Panc1 (cell line): ENCODE measurements around the gene APRT. TPM values are rescaled to one million over a fixed set of nuclear protein-coding genes. Genes with fewer than 3 reads are reported as not detected.
"Not testable (repeated sequence)": the region's sequence is repeated elsewhere in the genome, so short reads cannot be mapped to it uniquely, and the experiment has no call there.

Experiments used
- ATAC-seq: fragments of 200-7000 bp; cut with Tn5 transposase; 2 replicates; pipeline ENCODE4 v1.9.1; 2020; ENCODE audit warnings: mild to moderate bottlenecking, moderate library complexity
- BruUV-seq: library from RNA; stranded (reverse); fragments of 400-500 nt; replicated peaks from 2 replicates; lab custom pipeline; 2021; lab: Mats Ljungman, UMichigan
- CTCF ChIA-PET: fragments of 300-600 bp; sonication (Branson Sonifier 250); formaldehyde crosslinking; loops from one replicate; lab custom pipeline; 2022; ENCODE audit warnings: antibody characterized with exemption; lab: Charles Lee
- POLR2A ChIA-PET: fragments of 300-600 bp; sonication (Branson Sonifier 250); formaldehyde crosslinking; loops from one replicate; lab custom pipeline; 2022; ENCODE audit warnings: antibody characterized with exemption; lab: Charles Lee
- DNase-seq: peaks from one replicate; pipeline ENCODE4 v3.0.0-alpha.2; 2010; ENCODE audit warnings: low read depth, low spot score
- H3K27ac ChIP-seq: 2 replicates; pipeline ENCODE4 v1.5.1; 2011; ENCODE audit warnings: mild to moderate bottlenecking, low read length, inconsistent platforms
- H3K27me3 ChIP-seq: fragments of 200-500 bp; sonication (Bioruptor generic); 2 replicates; pipeline ENCODE4 v1.6.0; 2014; ENCODE audit warnings: low read length, inconsistent platforms; ENCODE audit not compliant: control insufficient read depth, insufficient read depth
- H3K36me3 ChIP-seq: fragments of 200-500 bp; sonication (Bioruptor generic); 2 replicates; pipeline ENCODE4 v1.5.1; 2014; ENCODE audit warnings: inconsistent platforms, mild to moderate bottlenecking, low read length, moderate library complexity; ENCODE audit not compliant: control insufficient read depth, insufficient read depth
- H3K4me1 ChIP-seq: 2 replicates; pipeline ENCODE4 v1.5.1; 2011; ENCODE audit warnings: inconsistent platforms, mild to moderate bottlenecking, low read length, moderate library complexity; ENCODE audit not compliant: control insufficient read depth, insufficient read depth
- H3K4me3 ChIP-seq, 2 experiments: 2 replicates each; pipeline ENCODE4 v1.5.1; 2011 to 2012; ENCODE audit warnings: low read depth in 2 of 2, low read length in 2 of 2, mild to moderate bottlenecking in 2 of 2, inconsistent platforms in 1 of 2, moderate library complexity in 1 of 2
- H3K9me3 ChIP-seq: fragments of 200-500 bp; sonication (Bioruptor generic); 2 replicates; pipeline ENCODE4 v1.5.1; 2014; ENCODE audit warnings: low read depth, mild to moderate bottlenecking, inconsistent platforms, low read length, moderate library complexity; ENCODE audit not compliant: control insufficient read depth, insufficient read depth
- POLR2AphosphoS5 ChIP-seq: IDR thresholded peaks from 2 replicates; pipeline ENCODE4 v1.6.1; 2012; ENCODE audit warnings: mild to moderate bottlenecking, low read depth, low read length, moderate library complexity
- SIN3A ChIP-seq: IDR thresholded peaks from 2 replicates; pipeline ENCODE4 v1.6.1; 2012; ENCODE audit warnings: low read depth, mild to moderate bottlenecking, low read length, moderate library complexity, borderline replicate concordance; ENCODE audit not compliant: insufficient read depth
- TCF7L2 ChIP-seq: IDR thresholded peaks from 2 replicates; pipeline ENCODE4 v1.6.1; 2011; ENCODE audit warnings: mild to moderate bottlenecking, low read depth, low read length, inconsistent platforms
- in situ Hi-C: cut with HindIII; loops from 2 replicates; pipeline ENCODE4 v1.10.0; 2016; ENCODE audit warnings: low sequenced_read_pairs, low pct_unique_long_range_greater_than_20kb
- intact Hi-C: fragments of 100-400 bp; cut with micrococcal nuclease; formaldehyde crosslinking; loops from one replicate; pipeline ENCODE4 v1.10.0; 2022; ENCODE audit not compliant: unreplicated experiment
- total RNA-seq: library from RNA; stranded (reverse); gene quantifications from one replicate; pipeline ENCODE4 v1.2.1, GENCODE V29; 2021; ENCODE audit not compliant: unreplicated experiment
- TF ChIP-seq, protein P1 (sequence below), 2 experiments: IDR thresholded peaks; 2 replicates each; pipeline ENCODE4 v1.6.1; 2011 to 2012; ENCODE audit warnings: low read depth in 2 of 2, control low read depth in 1 of 2, low read length in 1 of 2, mild to moderate bottlenecking in 1 of 2, moderate library complexity in 1 of 2; ENCODE audit not compliant: insufficient read depth in 1 of 2
- TF ChIP-seq, protein P2 (sequence below): fragments of 450-650 bp; IDR thresholded peaks from 2 replicates; pipeline ENCODE4 v1.5.1; 2017; ENCODE audit warnings: mild to moderate bottlenecking

APRT gene
- total RNA-seq, 1 experiment from 2014 or later = 231 TPM

DNA sequence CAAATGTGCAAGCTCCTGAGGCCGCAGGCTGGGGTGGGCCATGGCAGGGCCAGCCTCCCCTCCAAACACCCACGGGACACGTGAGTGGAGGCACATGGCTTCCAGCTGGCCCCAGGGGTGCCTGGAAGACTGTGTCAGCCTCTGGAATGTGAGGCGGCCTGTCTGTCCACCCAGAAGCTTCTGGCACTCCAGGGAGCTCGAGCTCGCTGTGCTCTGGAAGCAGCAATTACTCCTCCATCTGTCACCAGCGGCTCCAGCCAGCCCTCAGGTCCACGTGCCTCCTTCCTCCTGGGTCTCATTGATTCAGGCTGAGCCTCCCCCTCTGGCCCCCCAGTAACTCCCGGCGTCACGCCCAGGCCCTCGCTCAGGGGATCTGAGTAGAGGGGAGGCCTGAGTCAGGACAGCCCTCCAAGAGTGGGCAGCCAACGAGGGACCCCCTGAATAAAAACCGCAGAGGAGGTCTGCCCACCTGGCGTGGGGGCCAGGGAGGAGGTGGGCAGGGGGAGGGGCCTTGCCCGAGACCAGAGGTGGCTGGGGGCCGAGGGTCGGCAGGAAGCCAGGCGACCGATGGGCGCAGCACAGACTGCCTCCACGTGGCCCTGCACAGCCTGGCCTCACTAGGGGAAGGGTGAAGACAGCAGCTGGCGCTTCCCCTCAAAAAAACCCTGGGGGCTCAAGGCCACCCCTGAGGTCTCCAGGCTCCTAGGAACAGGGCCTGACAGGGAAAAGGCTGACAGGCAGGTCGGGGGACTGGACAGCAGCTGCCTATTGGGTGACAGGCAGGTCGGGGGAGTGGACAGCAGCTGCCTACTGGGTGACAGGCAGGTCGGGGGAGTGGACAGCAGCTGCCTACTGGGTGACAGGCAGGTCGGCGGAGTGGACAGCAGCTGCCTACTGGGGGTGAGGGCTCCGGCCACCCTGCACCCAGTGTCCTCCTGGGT is 38.6 kb downstream of the APRT start:
- ChIA-PET CTCF (interaction anchor here (0.6 to 1.4 kb wide), 3 partner anchors 11 to 36 kb away, joined by 3 to 8 read pairs (median 4); no protein-coding TSS in a partner anchor), POLR2A (no interaction called here)
- no peak for DNase-seq
- Histone ChIP-seq H3K4me1 (peaks cover 74% of the 10 kb centered on the region), H3K36me3 (no peaks in the 10 kb centered on the region), H3K27me3 (no peaks in the 10 kb centered on the region), H3K27ac (peak overlapping the region; percentile 74), H3K9me3 (no peaks in the 10 kb centered on the region), H3K4me3 (no peak overlapping the region; a peak in 1 of 4 replicates)
- intact Hi-C loops (no loop called here), in situ Hi-C loops (no loop called here)
- no peak for TF ChIP-seq TCF7L2
- TF ChIP-seq SIN3A = 0 out of 2 replicates have a peak, but pooled peaks have one; percentile 27
- no TSS peak for BruUV-seq
- ATAC-seq = peak; percentile 30

DNA sequence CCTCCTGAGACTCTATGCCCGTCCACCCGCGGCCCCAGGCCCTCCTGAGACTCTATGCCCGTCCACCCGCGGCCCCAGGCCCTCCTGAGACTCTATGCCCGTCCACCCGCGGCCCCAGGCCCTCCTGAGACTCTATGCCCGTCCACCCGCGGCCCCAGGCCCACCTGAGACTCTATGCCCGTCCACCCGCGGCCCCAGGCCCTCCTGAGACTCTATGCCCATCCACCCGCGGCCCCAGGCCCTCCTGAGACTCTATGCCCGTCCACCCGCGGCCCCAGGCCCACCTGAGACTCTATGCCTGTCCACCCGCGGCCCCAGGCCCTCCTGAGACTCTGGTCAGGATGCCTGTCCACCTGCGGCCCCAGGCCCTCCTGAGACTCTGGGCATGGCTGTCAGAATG is 39.9 kb downstream of the APRT start:
- intact Hi-C loops, POLR2A ChIA-PET: not testable (repeated sequence)

DNA sequence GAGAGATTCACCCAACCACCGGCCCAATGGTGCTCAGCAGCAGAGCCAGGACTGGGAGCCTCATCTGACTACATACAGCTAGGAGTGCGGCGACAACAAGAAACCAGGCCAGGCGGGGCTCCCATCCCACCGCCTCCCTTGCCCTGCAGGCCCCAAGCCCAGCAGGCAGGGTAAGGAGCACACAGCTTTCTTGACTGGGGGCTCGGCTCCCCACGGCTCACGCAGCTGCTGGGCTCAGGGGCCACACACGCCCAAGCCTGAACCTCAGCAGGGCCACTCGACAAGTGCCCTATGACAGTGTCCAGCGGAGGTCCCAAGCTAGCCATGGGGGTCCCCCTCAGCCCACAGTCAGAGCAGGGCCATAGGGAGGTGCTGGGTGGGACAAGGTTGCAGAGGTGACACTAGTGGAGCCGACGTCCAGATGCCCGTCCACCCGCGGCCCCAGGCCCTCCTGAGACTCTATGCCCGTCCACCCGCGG is 40.4 kb downstream of the APRT start:
- intact Hi-C loops = no loop called here

More for the DNA sequence above, 39.9 kb downstream of the APRT start:
- H3K27me3 ChIP-seq, BruUV-seq, in situ Hi-C loops, DNase-seq, H3K9me3 ChIP-seq, ATAC-seq, H3K4me3 ChIP-seq, CTCF ChIA-PET, H3K36me3 ChIP-seq: not testable (repeated sequence)
- Histone ChIP-seq H3K4me1 (peaks cover 78% of the 10 kb centered on the region), H3K27ac (peak overlapping the region; percentile 2; the same call in 1 of the 2 replicates)

More for the DNA sequence above, 40.4 kb downstream of the APRT start:
- ATAC-seq (no peak; the same call in 1 of the 2 replicates), DNase-seq (no peak)
- H3K4me3 ChIP-seq = peak overlapping the region; percentile 21 to 46; a peak in 3 of 4 replicates
- H3K27me3 ChIP-seq = no peaks in the 10 kb centered on the region
- H3K36me3 ChIP-seq = no peaks in the 10 kb centered on the region
- H3K27ac ChIP-seq = peak overlapping the region; percentile 77
- in situ Hi-C loops = no loop called here
- H3K4me1 ChIP-seq = peaks cover 77% of the 10 kb centered on the region
- POLR2A ChIA-PET = interaction anchor here (0.6 kb wide), 1 partner anchor 651 kb away, joined by 8 read pairs; no protein-coding TSS in a partner anchor
- TF ChIP-seq, protein P1, sequence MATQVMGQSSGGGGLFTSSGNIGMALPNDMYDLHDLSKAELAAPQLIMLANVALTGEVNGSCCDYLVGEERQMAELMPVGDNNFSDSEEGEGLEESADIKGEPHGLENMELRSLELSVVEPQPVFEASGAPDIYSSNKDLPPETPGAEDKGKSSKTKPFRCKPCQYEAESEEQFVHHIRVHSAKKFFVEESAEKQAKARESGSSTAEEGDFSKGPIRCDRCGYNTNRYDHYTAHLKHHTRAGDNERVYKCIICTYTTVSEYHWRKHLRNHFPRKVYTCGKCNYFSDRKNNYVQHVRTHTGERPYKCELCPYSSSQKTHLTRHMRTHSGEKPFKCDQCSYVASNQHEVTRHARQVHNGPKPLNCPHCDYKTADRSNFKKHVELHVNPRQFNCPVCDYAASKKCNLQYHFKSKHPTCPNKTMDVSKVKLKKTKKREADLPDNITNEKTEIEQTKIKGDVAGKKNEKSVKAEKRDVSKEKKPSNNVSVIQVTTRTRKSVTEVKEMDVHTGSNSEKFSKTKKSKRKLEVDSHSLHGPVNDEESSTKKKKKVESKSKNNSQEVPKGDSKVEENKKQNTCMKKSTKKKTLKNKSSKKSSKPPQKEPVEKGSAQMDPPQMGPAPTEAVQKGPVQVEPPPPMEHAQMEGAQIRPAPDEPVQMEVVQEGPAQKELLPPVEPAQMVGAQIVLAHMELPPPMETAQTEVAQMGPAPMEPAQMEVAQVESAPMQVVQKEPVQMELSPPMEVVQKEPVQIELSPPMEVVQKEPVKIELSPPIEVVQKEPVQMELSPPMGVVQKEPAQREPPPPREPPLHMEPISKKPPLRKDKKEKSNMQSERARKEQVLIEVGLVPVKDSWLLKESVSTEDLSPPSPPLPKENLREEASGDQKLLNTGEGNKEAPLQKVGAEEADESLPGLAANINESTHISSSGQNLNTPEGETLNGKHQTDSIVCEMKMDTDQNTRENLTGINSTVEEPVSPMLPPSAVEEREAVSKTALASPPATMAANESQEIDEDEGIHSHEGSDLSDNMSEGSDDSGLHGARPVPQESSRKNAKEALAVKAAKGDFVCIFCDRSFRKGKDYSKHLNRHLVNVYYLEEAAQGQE (IDR thresholded peaks at IDR 0.05; ENCODE audit: insufficient read depth in 1 of 2, low read depth in 2 of 2, low read length in 1 of 2) = no peak
- TF ChIP-seq TCF7L2 (no peak), SIN3A (no peak), POLR2AphosphoS5 (no peak)
- TF ChIP-seq, protein P2, sequence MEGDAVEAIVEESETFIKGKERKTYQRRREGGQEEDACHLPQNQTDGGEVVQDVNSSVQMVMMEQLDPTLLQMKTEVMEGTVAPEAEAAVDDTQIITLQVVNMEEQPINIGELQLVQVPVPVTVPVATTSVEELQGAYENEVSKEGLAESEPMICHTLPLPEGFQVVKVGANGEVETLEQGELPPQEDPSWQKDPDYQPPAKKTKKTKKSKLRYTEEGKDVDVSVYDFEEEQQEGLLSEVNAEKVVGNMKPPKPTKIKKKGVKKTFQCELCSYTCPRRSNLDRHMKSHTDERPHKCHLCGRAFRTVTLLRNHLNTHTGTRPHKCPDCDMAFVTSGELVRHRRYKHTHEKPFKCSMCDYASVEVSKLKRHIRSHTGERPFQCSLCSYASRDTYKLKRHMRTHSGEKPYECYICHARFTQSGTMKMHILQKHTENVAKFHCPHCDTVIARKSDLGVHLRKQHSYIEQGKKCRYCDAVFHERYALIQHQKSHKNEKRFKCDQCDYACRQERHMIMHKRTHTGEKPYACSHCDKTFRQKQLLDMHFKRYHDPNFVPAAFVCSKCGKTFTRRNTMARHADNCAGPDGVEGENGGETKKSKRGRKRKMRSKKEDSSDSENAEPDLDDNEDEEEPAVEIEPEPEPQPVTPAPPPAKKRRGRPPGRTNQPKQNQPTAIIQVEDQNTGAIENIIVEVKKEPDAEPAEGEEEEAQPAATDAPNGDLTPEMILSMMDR = no peak
- no peaks in the 10 kb centered on the region for H3K9me3 ChIP-seq
- BruUV-seq = no TSS peak
- CTCF ChIA-PET = interaction anchor here (0.9 kb wide), 1 partner anchor 34 kb away, joined by 3 read pairs; no protein-coding TSS in a partner anchor
